Measurements from ENCODE around the gene MEX3D. TPM values are rescaled to one million over a fixed set of nuclear protein-coding genes. Genes with fewer than 3 reads are reported as not detected.

The MEX3D gene
- total and polyA plus RNA-seq, 2 experiments from 2014 or later, result 12.4 to 94.9 TPM

DNA sequence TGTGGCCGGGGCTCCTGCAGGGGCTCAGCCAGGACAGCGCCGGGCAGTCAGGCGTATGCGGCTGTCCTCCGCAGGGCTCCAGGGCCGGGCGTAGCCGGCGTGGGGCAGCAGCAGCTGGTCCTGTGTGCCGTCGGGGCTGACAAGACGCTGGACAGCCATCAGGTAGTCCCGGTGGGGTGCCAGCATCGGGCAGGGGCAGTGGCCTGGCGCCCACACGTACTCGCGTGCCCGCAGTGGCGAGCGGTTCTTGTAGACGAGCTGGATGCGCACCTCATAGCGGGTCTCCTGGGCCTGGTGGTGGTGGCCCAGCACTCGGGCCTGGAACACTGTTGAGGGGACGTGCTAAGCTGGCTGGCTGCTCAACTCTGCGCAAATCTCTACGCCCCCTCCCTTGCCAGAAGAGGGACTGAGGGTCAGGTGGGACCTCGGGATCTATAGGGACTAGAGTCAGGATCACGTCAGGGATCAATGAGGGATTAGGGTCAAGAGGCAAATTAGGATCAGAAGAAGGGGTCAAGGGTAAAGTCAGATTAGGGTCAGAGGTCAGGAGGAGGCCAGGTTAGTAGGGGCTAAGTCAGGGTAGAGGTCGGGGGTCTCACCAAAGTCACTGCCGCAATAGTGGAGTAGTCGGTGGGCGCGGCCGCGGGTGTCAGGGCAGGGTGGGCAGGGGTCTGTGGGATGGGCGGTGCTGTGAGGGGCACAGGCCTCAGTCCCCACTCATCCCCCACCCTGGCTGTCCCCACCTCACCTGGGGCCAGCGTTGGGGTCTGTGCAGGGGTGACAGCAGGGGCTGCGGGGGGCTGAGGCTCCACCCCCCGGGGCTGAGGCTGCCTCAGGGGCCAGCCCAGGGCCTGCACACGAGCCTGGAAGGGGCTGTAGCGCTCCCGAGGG lies 61.9 kb downstream of the MEX3D start (continued):
- TF ChIP-seq, protein P1, sequence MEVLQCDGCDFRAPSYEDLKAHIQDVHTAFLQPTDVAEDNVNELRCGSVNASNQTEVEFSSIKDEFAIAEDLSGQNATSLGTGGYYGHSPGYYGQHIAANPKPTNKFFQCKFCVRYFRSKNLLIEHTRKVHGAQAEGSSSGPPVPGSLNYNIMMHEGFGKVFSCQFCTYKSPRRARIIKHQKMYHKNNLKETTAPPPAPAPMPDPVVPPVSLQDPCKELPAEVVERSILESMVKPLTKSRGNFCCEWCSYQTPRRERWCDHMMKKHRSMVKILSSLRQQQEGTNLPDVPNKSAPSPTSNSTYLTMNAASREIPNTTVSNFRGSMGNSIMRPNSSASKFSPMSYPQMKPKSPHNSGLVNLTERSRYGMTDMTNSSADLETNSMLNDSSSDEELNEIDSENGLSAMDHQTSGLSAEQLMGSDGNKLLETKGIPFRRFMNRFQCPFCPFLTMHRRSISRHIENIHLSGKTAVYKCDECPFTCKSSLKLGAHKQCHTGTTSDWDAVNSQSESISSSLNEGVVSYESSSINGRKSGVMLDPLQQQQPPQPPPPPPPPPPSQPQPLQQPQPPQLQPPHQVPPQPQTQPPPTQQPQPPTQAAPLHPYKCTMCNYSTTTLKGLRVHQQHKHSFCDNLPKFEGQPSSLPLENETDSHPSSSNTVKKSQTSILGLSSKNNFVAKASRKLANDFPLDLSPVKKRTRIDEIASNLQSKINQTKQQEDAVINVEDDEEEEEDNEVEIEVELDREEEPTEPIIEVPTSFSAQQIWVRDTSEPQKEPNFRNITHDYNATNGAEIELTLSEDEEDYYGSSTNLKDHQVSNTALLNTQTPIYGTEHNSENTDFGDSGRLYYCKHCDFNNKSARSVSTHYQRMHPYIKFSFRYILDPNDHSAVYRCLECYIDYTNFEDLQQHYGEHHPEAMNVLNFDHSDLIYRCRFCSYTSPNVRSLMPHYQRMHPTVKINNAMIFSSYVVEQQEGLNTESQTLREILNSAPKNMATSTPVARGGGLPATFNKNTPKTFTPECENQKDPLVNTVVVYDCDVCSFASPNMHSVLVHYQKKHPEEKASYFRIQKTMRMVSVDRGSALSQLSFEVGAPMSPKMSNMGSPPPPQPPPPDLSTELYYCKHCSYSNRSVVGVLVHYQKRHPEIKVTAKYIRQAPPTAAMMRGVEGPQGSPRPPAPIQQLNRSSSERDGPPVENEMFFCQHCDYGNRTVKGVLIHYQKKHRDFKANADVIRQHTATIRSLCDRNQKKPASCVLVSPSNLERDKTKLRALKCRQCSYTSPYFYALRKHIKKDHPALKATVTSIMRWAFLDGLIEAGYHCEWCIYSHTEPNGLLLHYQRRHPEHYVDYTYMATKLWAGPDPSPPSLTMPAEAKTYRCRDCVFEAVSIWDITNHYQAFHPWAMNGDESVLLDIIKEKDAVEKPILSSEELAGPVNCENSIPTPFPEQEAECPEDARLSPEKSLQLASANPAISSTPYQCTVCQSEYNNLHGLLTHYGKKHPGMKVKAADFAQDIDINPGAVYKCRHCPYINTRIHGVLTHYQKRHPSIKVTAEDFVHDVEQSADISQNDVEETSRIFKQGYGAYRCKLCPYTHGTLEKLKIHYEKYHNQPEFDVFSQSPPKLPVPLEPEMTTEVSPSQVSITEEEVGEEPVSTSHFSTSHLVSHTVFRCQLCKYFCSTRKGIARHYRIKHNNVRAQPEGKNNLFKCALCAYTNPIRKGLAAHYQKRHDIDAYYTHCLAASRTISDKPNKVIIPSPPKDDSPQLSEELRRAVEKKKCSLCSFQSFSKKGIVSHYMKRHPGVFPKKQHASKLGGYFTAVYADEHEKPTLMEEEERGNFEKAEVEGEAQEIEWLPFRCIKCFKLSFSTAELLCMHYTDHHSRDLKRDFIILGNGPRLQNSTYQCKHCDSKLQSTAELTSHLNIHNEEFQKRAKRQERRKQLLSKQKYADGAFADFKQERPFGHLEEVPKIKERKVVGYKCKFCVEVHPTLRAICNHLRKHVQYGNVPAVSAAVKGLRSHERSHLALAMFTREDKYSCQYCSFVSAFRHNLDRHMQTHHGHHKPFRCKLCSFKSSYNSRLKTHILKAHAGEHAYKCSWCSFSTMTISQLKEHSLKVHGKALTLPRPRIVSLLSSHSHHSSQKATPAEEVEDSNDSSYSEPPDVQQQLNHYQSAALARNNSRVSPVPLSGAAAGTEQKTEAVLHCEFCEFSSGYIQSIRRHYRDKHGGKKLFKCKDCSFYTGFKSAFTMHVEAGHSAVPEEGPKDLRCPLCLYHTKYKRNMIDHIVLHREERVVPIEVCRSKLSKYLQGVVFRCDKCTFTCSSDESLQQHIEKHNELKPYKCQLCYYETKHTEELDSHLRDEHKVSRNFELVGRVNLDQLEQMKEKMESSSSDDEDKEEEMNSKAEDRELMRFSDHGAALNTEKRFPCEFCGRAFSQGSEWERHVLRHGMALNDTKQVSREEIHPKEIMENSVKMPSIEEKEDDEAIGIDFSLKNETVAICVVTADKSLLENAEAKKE (CRISPR knock-in tag; IDR thresholded peaks at IDR 0.05), result no peak
- TF ChIP-seq NANOG (IDR thresholded peaks at IDR 0.05; ENCODE audit: borderline replicate concordance), result no peak
- TF ChIP-seq ZNF331 (CRISPR knock-in tag; IDR thresholded peaks at IDR 0.05; ENCODE audit: low read depth), result no peak
- no peak for TF ChIP-seq CREB1 (CRISPR knock-in tag; IDR thresholded peaks at IDR 0.05; ENCODE audit: low read depth)
- TF ChIP-seq JUNB (IDR thresholded peaks at IDR 0.05; ENCODE audit: unreplicated experiment), result no peak
- TF ChIP-seq ZNF114 (CRISPR knock-in tag; IDR thresholded peaks at IDR 0.05), result no peak
- TF ChIP-seq, protein P2, sequence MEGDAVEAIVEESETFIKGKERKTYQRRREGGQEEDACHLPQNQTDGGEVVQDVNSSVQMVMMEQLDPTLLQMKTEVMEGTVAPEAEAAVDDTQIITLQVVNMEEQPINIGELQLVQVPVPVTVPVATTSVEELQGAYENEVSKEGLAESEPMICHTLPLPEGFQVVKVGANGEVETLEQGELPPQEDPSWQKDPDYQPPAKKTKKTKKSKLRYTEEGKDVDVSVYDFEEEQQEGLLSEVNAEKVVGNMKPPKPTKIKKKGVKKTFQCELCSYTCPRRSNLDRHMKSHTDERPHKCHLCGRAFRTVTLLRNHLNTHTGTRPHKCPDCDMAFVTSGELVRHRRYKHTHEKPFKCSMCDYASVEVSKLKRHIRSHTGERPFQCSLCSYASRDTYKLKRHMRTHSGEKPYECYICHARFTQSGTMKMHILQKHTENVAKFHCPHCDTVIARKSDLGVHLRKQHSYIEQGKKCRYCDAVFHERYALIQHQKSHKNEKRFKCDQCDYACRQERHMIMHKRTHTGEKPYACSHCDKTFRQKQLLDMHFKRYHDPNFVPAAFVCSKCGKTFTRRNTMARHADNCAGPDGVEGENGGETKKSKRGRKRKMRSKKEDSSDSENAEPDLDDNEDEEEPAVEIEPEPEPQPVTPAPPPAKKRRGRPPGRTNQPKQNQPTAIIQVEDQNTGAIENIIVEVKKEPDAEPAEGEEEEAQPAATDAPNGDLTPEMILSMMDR (conservative IDR thresholded peaks at IDR 0.05; ENCODE audit: low read depth in 2 of 2), result no peak
